HG02973 (cell line): ENCODE data around the gene ERV3-1.
"Not testable (repeated sequence)": the region's sequence is repeated elsewhere in the genome, so short reads cannot be mapped to it uniquely, and the experiment has no call there.

Experiments used
- ATAC-seq: cut with Tn5 transposase; IDR thresholded peaks from one replicate; pipeline ENCODE4 v1.9.1; 2021; ENCODE audit warnings: moderate library complexity; ENCODE audit not compliant: unreplicated experiment

ERV3-1 gene

GRCh38 chr7:65006094-65006992 is at the start of gene ERV3-1:
TSS of gene ERV3-1 (minus strand) at chr7:65006687. CDS start at chr7:64993026, 13,661 bp downstream.
- peak; percentile 100 for ATAC-seq

GRCh38 chr7:65055786-65056185 is 49.3 kb upstream of the ERV3-1 start:
- ATAC-seq: not testable (repeated sequence)

GRCh38 chr7:65054466-65054994 is 48.0 kb upstream of the ERV3-1 start:
- ATAC-seq: not testable (repeated sequence)

GRCh38 chr7:65051654-65052053 is 45.2 kb upstream of the ERV3-1 start:
- not testable (repeated sequence) for ATAC-seq

GRCh38 chr7:65051139-65051538 is 44.7 kb upstream of the ERV3-1 start:
- ATAC-seq: not testable (repeated sequence)

- not testable (repeated sequence) for ATAC-seq
These were observed 39.8 kb upstream of the ERV3-1 start for GRCh38 chr7:65046329-65046728.

GRCh38 chr7:65045589-65045988 is 39.1 kb upstream of the ERV3-1 start:
- ATAC-seq: not testable (repeated sequence)

GRCh38 chr7:65038767-65039166 is 32.3 kb upstream of the ERV3-1 start:
- ATAC-seq: peak; percentile 8

GRCh38 chr7:65037740-65038688 is 31.5 kb upstream of the ERV3-1 start:
- ATAC-seq: peak; percentile 81

- not testable (repeated sequence) for ATAC-seq
These were observed 30.0 kb upstream of the ERV3-1 start for GRCh38 chr7:65036526-65036925.

- not testable (repeated sequence) for ATAC-seq
These were observed 29.0 kb upstream of the ERV3-1 start for GRCh38 chr7:65035469-65035868.

GRCh38 chr7:65034120-65034782 is 27.8 kb upstream of the ERV3-1 start:
- not testable (repeated sequence) for ATAC-seq

GRCh38 chr7:65033391-65033790 is 26.9 kb upstream of the ERV3-1 start:
- not testable (repeated sequence) for ATAC-seq

GRCh38 chr7:65025023-65025422 is 18.5 kb upstream of the ERV3-1 start:
- not testable (repeated sequence) for ATAC-seq

GRCh38 chr7:65020978-65021377 is 14.5 kb upstream of the ERV3-1 start:
- not testable (repeated sequence) for ATAC-seq

- not testable (repeated sequence) for ATAC-seq
These were observed 3.4 kb upstream of the ERV3-1 start for GRCh38 chr7:65009881-65010280.

GRCh38 chr7:65009394-65009793 is 2.9 kb upstream of the ERV3-1 start:
- not testable (repeated sequence) for ATAC-seq

- ATAC-seq: not testable (repeated sequence)
These were observed 549 bp upstream of the ERV3-1 start for GRCh38 chr7:65007036-65007435.

- ATAC-seq: no peak
These were observed 1.9 kb downstream of the ERV3-1 start for GRCh38 chr7:65004575-65004974.

GRCh38 chr7:65002972-65003585 is 3.4 kb downstream of the ERV3-1 start:
- no peak for ATAC-seq
